Measurements from ENCODE around the gene ORC5.

- TF ChIP-seq EZH2 (IDR thresholded peaks at IDR 0.05) (no peak), POLR2AphosphoS5 (IDR thresholded peaks at IDR 0.05; ENCODE audit: borderline replicate concordance, low read depth, low read length) (no peak)
These were observed 55.3 kb downstream of the ORC5 start for GRCh38 chr7:104152468-104152867.

Measured in SK-N-MC (cell line).